Liver (tissue), 9 donors: ENCODE results near the gene DAPK3. TPM values are rescaled to one million over a fixed set of nuclear protein-coding genes. Genes with fewer than 3 reads are reported as not detected.
"Not testable (repeated sequence)": the region's sequence is repeated elsewhere in the genome, so short reads cannot be mapped to it uniquely, and the experiment has no call there.

Source experiments
- DNase-seq: peaks from one replicate; pipeline ENCODE4 v3.0.0-alpha.2; 2017; ENCODE audit warnings: low spot score
- H3K27ac ChIP-seq, 2 donors: one replicate each; pipeline ENCODE4 v1.7.0; 2013; ENCODE audit warnings: inconsistent platforms in 2 of 2, low read length in 2 of 2, control low read depth in 1 of 2, low read depth in 1 of 2, mild to moderate bottlenecking in 1 of 2
- H3K27me3 ChIP-seq, 4 donors: one replicate each; pipeline versions ENCODE4 v1.6.1 to v1.7.0; 2013; ENCODE audit warnings: low read length in 3 of 4, inconsistent platforms in 1 of 4, mild to moderate bottlenecking in 1 of 4, moderate library complexity in 1 of 4; ENCODE audit not compliant: control insufficient read depth in 4 of 4, insufficient read depth in 4 of 4
- H3K36me3 ChIP-seq, 4 donors: one replicate each; pipeline versions ENCODE4 v1.6.1 to v1.7.0; 2013; ENCODE audit warnings: low read length in 3 of 4, mild to moderate bottlenecking in 3 of 4, low read depth in 1 of 4, moderate library complexity in 1 of 4; ENCODE audit not compliant: control insufficient read depth in 4 of 4, insufficient read depth in 3 of 4
- H3K4me1 ChIP-seq, 4 donors: one replicate each; pipeline versions ENCODE4 v1.6.1 to v1.7.0; 2013; ENCODE audit warnings: low read length in 3 of 4, mild to moderate bottlenecking in 3 of 4, moderate library complexity in 1 of 4; ENCODE audit not compliant: control insufficient read depth in 4 of 4, insufficient read depth in 4 of 4
- H3K4me3 ChIP-seq, 3 donors: one replicate each; pipeline versions ENCODE4 v1.6.1 to v1.7.0; 2013; ENCODE audit warnings: low read length in 3 of 3, control low read depth in 1 of 3, low read depth in 1 of 3, mild to moderate bottlenecking in 1 of 3
- H3K9ac ChIP-seq, 2 donors: one replicate each; pipeline ENCODE4 v1.7.0; 2013; ENCODE audit warnings: low read length in 2 of 2, mild to moderate bottlenecking in 2 of 2, moderate library complexity in 2 of 2, control low read depth in 1 of 2, low read depth in 1 of 2
- H3K9me3 ChIP-seq, 4 donors: one replicate each; pipeline versions ENCODE4 v1.6.1 to v1.7.0; 2013; ENCODE audit warnings: low read length in 3 of 4; ENCODE audit not compliant: control insufficient read depth in 4 of 4
- EGR1 ChIP-seq, 2 donors: IDR thresholded peaks; 2 replicates each; pipeline ENCODE4 v1.6.1; 2016 to 2018; ENCODE audit warnings: antibody characterized with exemption in 2 of 2, low read depth in 2 of 2
- FOXA1 ChIP-seq: IDR thresholded peaks from 2 replicates; pipeline ENCODE4 v1.6.1; 2016; ENCODE audit warnings: antibody characterized with exemption
- FOXA2 ChIP-seq: IDR thresholded peaks from 2 replicates; pipeline ENCODE4 v1.6.1; 2016; ENCODE audit warnings: antibody characterized with exemption
- GABPA ChIP-seq, 2 donors: IDR thresholded peaks in 1 of 2; conservative IDR thresholded peaks in 1 of 2; 2 replicates each; pipeline ENCODE4 v1.6.1; 2016; ENCODE audit warnings: antibody characterized with exemption in 2 of 2, mild to moderate bottlenecking in 1 of 2, moderate library complexity in 1 of 2
- HNF4A ChIP-seq, 2 donors: conservative IDR thresholded peaks; 2 replicates each; pipeline ENCODE4 v1.6.1; 2016; ENCODE audit warnings: antibody characterized with exemption in 2 of 2, mild to moderate bottlenecking in 2 of 2
- HNF4G ChIP-seq: IDR thresholded peaks from 2 replicates; pipeline ENCODE4 v1.6.1; 2016; ENCODE audit warnings: antibody characterized with exemption
- NR2F2 ChIP-seq: IDR thresholded peaks from 2 replicates; pipeline ENCODE4 v1.6.1; 2016; ENCODE audit warnings: antibody characterized with exemption
- RAD21 ChIP-seq, 2 donors: IDR thresholded peaks; 2 replicates each; pipeline ENCODE4 v1.6.1; 2016; ENCODE audit warnings: antibody characterized with exemption in 2 of 2, mild to moderate bottlenecking in 2 of 2
- RXRA ChIP-seq, 2 donors: IDR thresholded peaks; 2 replicates each; pipeline ENCODE4 v1.6.1; 2017 to 2018; ENCODE audit warnings: antibody characterized with exemption in 2 of 2, mild to moderate bottlenecking in 1 of 2
- SP1 ChIP-seq: IDR thresholded peaks from 2 replicates; pipeline ENCODE4 v1.6.1; 2018; ENCODE audit warnings: antibody characterized with exemption, mild to moderate bottlenecking
- TAF1 ChIP-seq: conservative IDR thresholded peaks from 2 replicates; pipeline ENCODE4 v1.6.1; 2016; ENCODE audit warnings: antibody characterized with exemption, mild to moderate bottlenecking
- YY1 ChIP-seq: IDR thresholded peaks from 2 replicates; pipeline ENCODE4 v1.6.1; 2016; ENCODE audit warnings: antibody characterized with exemption, mild to moderate bottlenecking
- WGBS: extraction: QIAGEN DNeasy Blood & Tissue Kit; methylation state at CpG from one replicate; pipeline ENCODE4 v1.1.7; 2013; 5-methylcytosine and 5-hydroxymethylcytosine counted together
- polyA plus RNA-seq, 2 donors: library from polyadenylated mRNA; stranded (reverse) in 1 of 2; unstranded in 1 of 2; fragments of 200-250 nt in 1 of 2; fragments of >200 nt in 1 of 2; fragmentation: Nextera tagmentation in 1 of 2; extraction: Ambion mirVana in 1 of 2; gene quantifications; one replicate each; pipeline versions ENCODE4 v1.2.1 to v1.2.3, GENCODE V29; 2013 to 2015
- total RNA-seq, 2 donors: library from RNA; depleted of rRNA; stranded (reverse); fragments of >200 nt; gene quantifications; one replicate each; pipeline ENCODE4 v1.2.3, GENCODE V29; 2014
- TF ChIP-seq, protein P1 (sequence below): IDR thresholded peaks from 2 replicates; pipeline ENCODE4 v1.6.1; 2016; ENCODE audit warnings: antibody characterized with exemption, mild to moderate bottlenecking
- TF ChIP-seq, protein P2 (sequence below): IDR thresholded peaks from 2 replicates; pipeline ENCODE4 v1.6.1; 2016; ENCODE audit warnings: antibody characterized with exemption
- TF ChIP-seq, protein P3 (sequence below): IDR thresholded peaks from 2 replicates; pipeline ENCODE4 v1.6.1; 2016; ENCODE audit warnings: antibody characterized with exemption
- donor health status: healthy.
- donor health status: healthy.
- donor health status: healthy.
- donor health status: healthy.
- donor health status: healthy.

Gene DAPK3
- total and polyA plus RNA-seq, 4 donors = 3.0 to 29.5 (median 23.8) TPM

DNA sequence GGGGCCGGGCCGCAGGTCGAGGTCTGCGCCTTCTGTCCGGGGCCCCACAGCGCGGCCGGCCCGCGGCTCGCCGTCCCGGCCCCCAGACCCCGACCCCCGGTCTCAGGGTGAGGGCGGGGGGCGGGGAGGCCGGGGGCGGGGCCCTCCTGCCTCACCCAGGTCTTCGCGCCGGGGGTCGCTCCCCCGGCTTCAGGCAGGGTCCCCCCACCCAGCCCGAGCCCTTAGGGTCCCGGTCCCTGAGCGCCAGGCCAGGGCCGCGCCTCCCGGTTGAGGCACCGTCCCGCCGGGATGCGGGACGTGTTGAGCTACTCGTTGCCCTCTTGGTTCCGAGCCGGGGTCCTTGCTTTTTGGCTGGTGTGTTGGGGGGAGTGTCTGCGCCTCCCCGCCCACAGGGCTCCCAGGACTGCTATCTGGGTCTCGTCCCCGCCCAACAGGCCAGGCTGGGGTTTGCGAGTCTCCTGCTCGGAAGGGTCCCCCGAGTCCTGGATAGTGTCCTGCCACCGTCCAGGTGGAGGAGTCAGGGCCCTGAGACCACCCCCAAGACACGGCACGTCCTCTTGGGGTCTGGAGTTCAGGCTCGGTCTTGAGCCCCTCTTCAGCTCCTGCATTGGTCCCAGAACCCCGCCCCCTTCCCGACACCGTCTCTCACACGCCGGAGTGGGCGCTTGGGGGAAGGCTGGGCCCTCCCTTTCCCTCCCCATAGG is 37.1 kb upstream of the DAPK3 start:
- peaks cover 0 to 2% (median 0%) of the 10 kb centered on the region in 4 donors for H3K36me3 ChIP-seq
- peak overlapping the region; percentile 23 to 71 for H3K27ac ChIP-seq
- H3K9me3 ChIP-seq = no peaks in the 10 kb centered on the region
- peaks cover 24 to 55% (median 43%) of the 10 kb centered on the region in 4 donors for H3K4me1 ChIP-seq
- H3K27me3 ChIP-seq = no peaks in the 10 kb centered on the region
- peak overlapping the region; percentile 73 to 75 for H3K9ac ChIP-seq
- peak; percentile 57 for DNase-seq
- TF ChIP-seq YY1 (no peak), HNF4G (no peak), SP1 (no peak), RXRA (IDR thresholded peaks at IDR 0.05) (no peak), FOXA1 (no peak), FOXA2 (no peak), HNF4A (conservative IDR thresholded peaks at IDR 0.05) (no peak)
- TF ChIP-seq, protein P1, sequence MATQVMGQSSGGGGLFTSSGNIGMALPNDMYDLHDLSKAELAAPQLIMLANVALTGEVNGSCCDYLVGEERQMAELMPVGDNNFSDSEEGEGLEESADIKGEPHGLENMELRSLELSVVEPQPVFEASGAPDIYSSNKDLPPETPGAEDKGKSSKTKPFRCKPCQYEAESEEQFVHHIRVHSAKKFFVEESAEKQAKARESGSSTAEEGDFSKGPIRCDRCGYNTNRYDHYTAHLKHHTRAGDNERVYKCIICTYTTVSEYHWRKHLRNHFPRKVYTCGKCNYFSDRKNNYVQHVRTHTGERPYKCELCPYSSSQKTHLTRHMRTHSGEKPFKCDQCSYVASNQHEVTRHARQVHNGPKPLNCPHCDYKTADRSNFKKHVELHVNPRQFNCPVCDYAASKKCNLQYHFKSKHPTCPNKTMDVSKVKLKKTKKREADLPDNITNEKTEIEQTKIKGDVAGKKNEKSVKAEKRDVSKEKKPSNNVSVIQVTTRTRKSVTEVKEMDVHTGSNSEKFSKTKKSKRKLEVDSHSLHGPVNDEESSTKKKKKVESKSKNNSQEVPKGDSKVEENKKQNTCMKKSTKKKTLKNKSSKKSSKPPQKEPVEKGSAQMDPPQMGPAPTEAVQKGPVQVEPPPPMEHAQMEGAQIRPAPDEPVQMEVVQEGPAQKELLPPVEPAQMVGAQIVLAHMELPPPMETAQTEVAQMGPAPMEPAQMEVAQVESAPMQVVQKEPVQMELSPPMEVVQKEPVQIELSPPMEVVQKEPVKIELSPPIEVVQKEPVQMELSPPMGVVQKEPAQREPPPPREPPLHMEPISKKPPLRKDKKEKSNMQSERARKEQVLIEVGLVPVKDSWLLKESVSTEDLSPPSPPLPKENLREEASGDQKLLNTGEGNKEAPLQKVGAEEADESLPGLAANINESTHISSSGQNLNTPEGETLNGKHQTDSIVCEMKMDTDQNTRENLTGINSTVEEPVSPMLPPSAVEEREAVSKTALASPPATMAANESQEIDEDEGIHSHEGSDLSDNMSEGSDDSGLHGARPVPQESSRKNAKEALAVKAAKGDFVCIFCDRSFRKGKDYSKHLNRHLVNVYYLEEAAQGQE = no peak
- TF ChIP-seq, protein P2, sequence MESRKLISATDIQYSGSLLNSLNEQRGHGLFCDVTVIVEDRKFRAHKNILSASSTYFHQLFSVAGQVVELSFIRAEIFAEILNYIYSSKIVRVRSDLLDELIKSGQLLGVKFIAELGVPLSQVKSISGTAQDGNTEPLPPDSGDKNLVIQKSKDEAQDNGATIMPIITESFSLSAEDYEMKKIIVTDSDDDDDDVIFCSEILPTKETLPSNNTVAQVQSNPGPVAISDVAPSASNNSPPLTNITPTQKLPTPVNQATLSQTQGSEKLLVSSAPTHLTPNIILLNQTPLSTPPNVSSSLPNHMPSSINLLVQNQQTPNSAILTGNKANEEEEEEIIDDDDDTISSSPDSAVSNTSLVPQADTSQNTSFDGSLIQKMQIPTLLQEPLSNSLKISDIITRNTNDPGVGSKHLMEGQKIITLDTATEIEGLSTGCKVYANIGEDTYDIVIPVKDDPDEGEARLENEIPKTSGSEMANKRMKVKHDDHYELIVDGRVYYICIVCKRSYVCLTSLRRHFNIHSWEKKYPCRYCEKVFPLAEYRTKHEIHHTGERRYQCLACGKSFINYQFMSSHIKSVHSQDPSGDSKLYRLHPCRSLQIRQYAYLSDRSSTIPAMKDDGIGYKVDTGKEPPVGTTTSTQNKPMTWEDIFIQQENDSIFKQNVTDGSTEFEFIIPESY = no peak
- WGBS = 2% methylated on average over 55 of the region's 55 CpGs
- H3K4me3 ChIP-seq = peak overlapping the region; percentile 73 to 99 (median 92)

DNA sequence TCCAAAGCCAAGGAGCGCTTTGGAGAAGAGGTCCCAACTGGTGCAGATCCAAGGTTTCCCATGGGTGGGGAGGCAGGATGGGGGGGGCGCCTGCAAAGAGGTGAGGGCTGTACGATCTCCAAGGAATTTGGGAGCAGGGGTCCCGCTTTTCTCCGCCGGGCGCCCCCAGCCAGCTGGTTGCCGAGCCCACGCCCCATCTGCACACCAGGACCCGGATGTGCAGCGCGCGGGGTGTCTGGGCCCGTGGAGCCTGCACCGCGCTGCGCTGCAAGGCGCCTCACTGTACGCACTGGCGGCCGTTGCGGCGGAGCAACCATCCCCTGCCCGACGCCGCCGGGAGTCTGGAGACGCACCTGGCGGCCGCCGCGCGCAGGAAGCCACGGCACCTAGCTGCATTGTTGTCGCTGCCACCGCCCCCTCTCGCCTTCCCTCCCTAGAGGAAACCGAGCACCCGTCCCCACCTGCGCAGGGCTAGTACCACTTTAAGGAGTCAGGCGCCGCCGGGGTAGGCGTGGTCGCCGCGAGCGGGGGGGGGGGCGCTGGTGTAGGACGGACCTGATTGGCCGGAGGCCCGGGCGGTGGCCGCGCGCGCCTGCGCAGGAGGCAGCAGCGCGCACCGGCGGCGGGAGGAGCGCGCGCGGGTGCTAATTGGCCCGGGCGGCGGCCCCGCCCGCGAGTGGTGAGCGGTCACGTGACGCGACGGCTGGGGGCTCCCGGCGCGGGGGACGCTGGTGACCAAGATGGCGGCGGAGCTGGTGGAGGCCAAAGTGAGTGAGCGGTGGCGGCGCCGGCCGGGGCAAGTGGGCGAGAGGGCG is 36.3 kb upstream of the DAPK3 start, which contains the start of gene PIAS4:
PIAS4 (plus strand) TSS at position 716 of the 815 bp plus-strand sequence; CDS start at position 741, 25 bp downstream.
- DNase-seq = peak; percentile 97
- no peak for TF ChIP-seq EGR1 (IDR thresholded peaks at IDR 0.05; ENCODE audit: low read depth in 2 of 2)
- no peak for TF ChIP-seq RAD21 (IDR thresholded peaks at IDR 0.05)
- TF ChIP-seq, protein P3, sequence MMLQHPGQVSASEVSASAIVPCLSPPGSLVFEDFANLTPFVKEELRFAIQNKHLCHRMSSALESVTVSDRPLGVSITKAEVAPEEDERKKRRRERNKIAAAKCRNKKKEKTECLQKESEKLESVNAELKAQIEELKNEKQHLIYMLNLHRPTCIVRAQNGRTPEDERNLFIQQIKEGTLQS = no peak
- peak in 1 of 2 donors; percentile 10 for TF ChIP-seq GABPA (IDR thresholded peaks at IDR 0.05 in 1 of 2, conservative IDR thresholded peaks at IDR 0.05 in 1 of 2)
- TF ChIP-seq RXRA (IDR thresholded peaks at IDR 0.05) = no peak
- no peak for TF ChIP-seq TAF1
- TF ChIP-seq FOXA1 = no peak
- TF ChIP-seq, protein P2 = no peak
- peak; percentile 68 for TF ChIP-seq YY1
- TF ChIP-seq NR2F2 = no peak
- no peaks in the 10 kb centered on the region for H3K36me3 ChIP-seq
- H3K27ac ChIP-seq = peak within 1 kb of the TSS; percentile 79 to 82
- H3K4me1 ChIP-seq = peaks cover 22 to 48% (median 40%) of the 10 kb centered on the region in 4 donors
- H3K9ac ChIP-seq = peak within 1 kb of the TSS; percentile 73 to 75
- peak within 1 kb of the TSS; percentile 73 to 99 (median 95) for H3K4me3 ChIP-seq
- no peaks in the 10 kb centered on the region for H3K9me3 ChIP-seq
- under 1% methylated on average over 91 of the region's 91 CpGs for WGBS
- H3K27me3 ChIP-seq = no peaks in the 10 kb centered on the region

DNA sequence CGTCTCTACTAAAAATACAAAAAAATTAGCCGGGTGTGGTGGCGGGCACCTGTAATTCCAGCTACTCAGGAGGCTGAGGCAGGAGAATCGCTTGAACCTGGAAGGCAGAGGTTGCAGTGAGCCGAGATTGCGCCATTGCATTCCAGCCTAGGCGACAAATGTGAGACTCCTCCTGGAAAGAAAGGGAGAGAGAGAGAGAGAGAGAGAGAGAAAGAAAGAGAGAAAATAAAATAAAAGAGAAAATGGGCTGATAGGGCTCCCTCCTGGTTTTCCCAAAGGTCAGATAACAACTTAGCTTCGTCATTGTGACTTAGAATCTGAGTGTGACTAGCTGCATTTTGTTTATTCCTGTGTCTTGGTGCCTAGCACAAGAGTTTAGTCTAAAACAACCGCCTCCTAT is 34.5 kb upstream of the DAPK3 start:
- not testable (repeated sequence) for H3K9me3 ChIP-seq, H3K27ac ChIP-seq, H3K36me3 ChIP-seq, DNase-seq, H3K27me3 ChIP-seq, H3K9ac ChIP-seq, H3K4me3 ChIP-seq
- H3K4me1 ChIP-seq = peaks cover 16 to 35% (median 29%) of the 10 kb centered on the region in 4 donors
- 95% methylated on average over 9 of the region's 9 CpGs for WGBS
